ENCODE measurements around the gene CCP110. TPM values are rescaled to one million over a fixed set of nuclear protein-coding genes. Genes with fewer than 3 reads are reported as not detected.

CCP110 gene
- total RNA-seq, 1 donor from 2014 or later = 32.7 TPM

DNA sequence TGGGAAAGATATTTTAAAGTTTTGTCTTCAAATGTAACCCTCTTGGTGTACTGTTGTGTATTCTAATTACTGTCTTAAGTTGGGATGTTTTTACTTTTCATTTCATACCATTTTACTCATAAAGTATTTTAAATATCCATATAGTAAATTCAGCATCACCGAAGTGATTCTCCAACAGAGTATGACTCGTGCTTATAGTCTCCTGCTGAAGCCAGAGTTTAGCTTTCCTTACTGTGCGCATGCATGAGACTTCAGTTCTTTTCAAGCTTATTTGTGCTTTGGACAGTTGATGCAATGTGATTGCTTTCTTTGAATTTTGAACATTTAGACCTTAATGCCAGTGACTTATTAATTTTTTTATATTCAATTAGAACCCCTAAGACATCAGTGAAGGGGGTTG is 24.4 kb downstream of the CCP110 start:
- Histone ChIP-seq H3K79me2 (ENCODE audit: low read depth) (no peaks in the 10 kb centered on the region), H3K9ac (no peak overlapping the region), H2AFZ (replicated peaks) (no peak overlapping the region), H3K4me3 (no peak overlapping the region), H3K9me3 (ENCODE audit: low read depth) (no peaks in the 10 kb centered on the region), H3K4me2 (no peak overlapping the region), H3K4me1 (no peaks in the 10 kb centered on the region), H3K27ac (no peak overlapping the region), H4K20me1 (ENCODE audit: low read depth) (no peaks in the 10 kb centered on the region), H3K27me3 (no peaks in the 10 kb centered on the region), H3F3A (ENCODE audit: low read depth) (no peaks in the 10 kb centered on the region), H3K36me3 (peaks cover 18% of the 10 kb centered on the region)
- no peak for DNase-seq (ENCODE audit: low spot score)
- Mint-ChIP-seq H3K4me1 (no peaks in the 10 kb centered on the region), H3K9me3 (no peaks in the 10 kb centered on the region), H3K27me3 (ENCODE audit: insufficient read depth, low read depth) (no peaks in the 10 kb centered on the region), H3K36me3 (peaks cover 17% of the 10 kb centered on the region), H3K27ac (no peak overlapping the region), H3K4me3 (no peak overlapping the region)
- no peak for TF ChIP-seq EZH2phosphoT487 (IDR thresholded peaks at IDR 0.05)
- TF ChIP-seq, protein P1, sequence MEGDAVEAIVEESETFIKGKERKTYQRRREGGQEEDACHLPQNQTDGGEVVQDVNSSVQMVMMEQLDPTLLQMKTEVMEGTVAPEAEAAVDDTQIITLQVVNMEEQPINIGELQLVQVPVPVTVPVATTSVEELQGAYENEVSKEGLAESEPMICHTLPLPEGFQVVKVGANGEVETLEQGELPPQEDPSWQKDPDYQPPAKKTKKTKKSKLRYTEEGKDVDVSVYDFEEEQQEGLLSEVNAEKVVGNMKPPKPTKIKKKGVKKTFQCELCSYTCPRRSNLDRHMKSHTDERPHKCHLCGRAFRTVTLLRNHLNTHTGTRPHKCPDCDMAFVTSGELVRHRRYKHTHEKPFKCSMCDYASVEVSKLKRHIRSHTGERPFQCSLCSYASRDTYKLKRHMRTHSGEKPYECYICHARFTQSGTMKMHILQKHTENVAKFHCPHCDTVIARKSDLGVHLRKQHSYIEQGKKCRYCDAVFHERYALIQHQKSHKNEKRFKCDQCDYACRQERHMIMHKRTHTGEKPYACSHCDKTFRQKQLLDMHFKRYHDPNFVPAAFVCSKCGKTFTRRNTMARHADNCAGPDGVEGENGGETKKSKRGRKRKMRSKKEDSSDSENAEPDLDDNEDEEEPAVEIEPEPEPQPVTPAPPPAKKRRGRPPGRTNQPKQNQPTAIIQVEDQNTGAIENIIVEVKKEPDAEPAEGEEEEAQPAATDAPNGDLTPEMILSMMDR (IDR thresholded peaks at IDR 0.05) = no peak
- no peak for TF ChIP-seq EZH2 (IDR thresholded peaks at IDR 0.05)

DNA sequence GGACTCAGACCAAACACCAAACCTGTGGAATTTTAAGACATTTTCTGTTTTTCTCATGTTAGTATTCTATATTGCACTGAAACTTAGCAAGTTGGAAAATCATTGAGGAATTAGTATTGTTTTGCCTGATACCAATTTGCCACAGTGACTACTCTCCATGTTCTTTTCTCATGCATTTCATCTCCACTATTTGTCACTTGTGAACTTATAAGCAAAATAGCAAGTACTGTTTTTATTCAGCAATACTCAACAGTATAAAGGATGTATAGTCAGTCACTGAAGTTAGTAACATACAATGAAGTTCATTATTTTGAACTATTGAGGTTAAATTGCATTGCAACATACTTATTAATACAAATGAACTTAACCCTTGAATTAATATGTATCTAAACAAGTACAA is 25.9 kb downstream of the CCP110 start:
- Mint-ChIP-seq H3K27me3 (ENCODE audit: insufficient read depth, low read depth) (no peaks in the 10 kb centered on the region), H3K4me3 (no peak overlapping the region), H3K27ac (no peak overlapping the region), H3K4me1 (no peaks in the 10 kb centered on the region), H3K36me3 (peaks cover 7% of the 10 kb centered on the region), H3K9me3 (no peaks in the 10 kb centered on the region)
- H4K20me1 ChIP-seq (ENCODE audit: low read depth) = no peaks in the 10 kb centered on the region
- H3K4me1 ChIP-seq = no peaks in the 10 kb centered on the region
- no peak overlapping the region for H2AFZ ChIP-seq (replicated peaks)
- TF ChIP-seq EZH2phosphoT487 (IDR thresholded peaks at IDR 0.05) = no peak
- TF ChIP-seq, protein P1 (IDR thresholded peaks at IDR 0.05) = no peak
- no peak for TF ChIP-seq EZH2 (IDR thresholded peaks at IDR 0.05)
- DNase-seq (ENCODE audit: low spot score) = no peak
- no peak overlapping the region for H3K27ac ChIP-seq
- H3K79me2 ChIP-seq (ENCODE audit: low read depth) = no peaks in the 10 kb centered on the region
- no peak overlapping the region for H3K4me2 ChIP-seq
- no peak overlapping the region for H3K9ac ChIP-seq
- peaks cover 16% of the 10 kb centered on the region for H3K36me3 ChIP-seq
- peaks cover 8% of the 10 kb centered on the region for H3F3A ChIP-seq (ENCODE audit: low read depth)
- H3K4me3 ChIP-seq = no peak overlapping the region
- no peaks in the 10 kb centered on the region for H3K27me3 ChIP-seq
- no peaks in the 10 kb centered on the region for H3K9me3 ChIP-seq (ENCODE audit: low read depth)

DNA sequence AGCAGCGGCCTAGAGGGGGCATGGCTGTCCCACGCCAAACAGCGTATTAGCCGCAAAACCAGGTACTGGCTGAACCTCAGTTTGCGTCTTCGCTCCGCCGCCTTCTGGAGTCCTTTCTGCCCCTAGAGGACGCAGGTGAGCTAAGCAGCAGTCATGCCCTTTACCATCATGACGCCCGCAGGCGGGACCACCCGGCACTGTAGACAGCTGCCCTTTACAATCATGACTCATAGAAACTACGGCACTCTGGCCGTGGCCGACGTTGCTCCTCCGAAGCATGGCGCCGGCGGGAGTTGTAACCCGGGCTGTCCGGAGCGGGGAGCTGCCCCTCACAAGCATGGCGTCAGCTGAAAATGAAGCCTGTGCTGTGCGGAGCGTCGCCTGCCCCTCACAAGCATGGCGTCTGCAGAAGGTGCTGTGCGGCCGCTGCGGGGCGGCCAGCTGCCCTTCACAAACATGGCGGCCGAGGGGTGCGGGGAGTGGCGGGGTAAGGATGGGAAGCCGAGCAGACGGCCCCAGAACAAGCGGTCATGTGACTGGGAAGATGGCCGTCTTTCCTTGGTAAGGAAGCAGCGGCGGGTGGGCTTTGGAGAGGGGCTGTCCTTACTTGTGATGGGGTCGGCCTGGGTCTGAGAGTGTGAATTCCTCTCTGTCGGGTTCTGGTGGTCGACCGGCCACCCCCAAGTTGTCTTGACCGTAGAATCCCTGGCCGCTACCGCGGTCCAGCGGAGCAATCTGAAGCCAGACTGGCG is 31.6 kb downstream of the CCP110 start, which contains the start of gene VPS35L:
VPS35L (plus strand) TSS at position 518 of the 752 bp plus-strand sequence; CDS start at position 545, 27 bp downstream.
- peaks cover 20% of the 10 kb centered on the region for H3K79me2 ChIP-seq (ENCODE audit: low read depth)
- H3K4me3 ChIP-seq = peak within 1 kb of the TSS; percentile 81
- peak within 1 kb of the TSS; percentile 28 for H3K27ac Mint-ChIP-seq
- peak within 1 kb of the TSS; percentile 94 for H2AFZ ChIP-seq (replicated peaks)
- no peaks in the 10 kb centered on the region for H3K27me3 Mint-ChIP-seq (ENCODE audit: insufficient read depth, low read depth)
- peak within 1 kb of the TSS; percentile 89 for H3K4me3 Mint-ChIP-seq
- no peaks in the 10 kb centered on the region for H3K9me3 Mint-ChIP-seq
- H3K36me3 ChIP-seq = no peaks in the 10 kb centered on the region
- H3K36me3 Mint-ChIP-seq = peaks cover 5% of the 10 kb centered on the region
- peak within 1 kb of the TSS; percentile 83 for H3K27ac ChIP-seq
- TF ChIP-seq EZH2phosphoT487 (IDR thresholded peaks at IDR 0.05) = no peak
- no peak for TF ChIP-seq EZH2 (IDR thresholded peaks at IDR 0.05)
- TF ChIP-seq, protein P1 (IDR thresholded peaks at IDR 0.05) = peak; percentile 72
- H3F3A ChIP-seq (ENCODE audit: low read depth) = peaks cover 29% of the 10 kb centered on the region
- H3K9me3 ChIP-seq (ENCODE audit: low read depth) = no peaks in the 10 kb centered on the region
- peak within 1 kb of the TSS; percentile 81 for H3K9ac ChIP-seq
- DNase-seq (ENCODE audit: low spot score) = peak; percentile 99
- H3K4me2 ChIP-seq = peak within 1 kb of the TSS; percentile 74
- H3K4me1 Mint-ChIP-seq = peaks cover 17% of the 10 kb centered on the region
- peaks cover 5% of the 10 kb centered on the region for H4K20me1 ChIP-seq (ENCODE audit: low read depth)
- no peaks in the 10 kb centered on the region for H3K4me1 ChIP-seq
- H3K27me3 ChIP-seq = no peaks in the 10 kb centered on the region
